Left ventricle myocardium superior (tissue), 1 donor: ENCODE measurements around the gene ADIPOQ. TPM values are rescaled to one million over a fixed set of nuclear protein-coding genes. Genes with fewer than 3 reads are reported as not detected.
"Not testable (repeated sequence)": the region's sequence is repeated elsewhere in the genome, so short reads cannot be mapped to it uniquely, and the experiment has no call there.

Experiments used
- ATAC-seq: fragments of 200-7000 bp; cut with Tn5 transposase; one replicate; pipeline ENCODE4 v1.9.1; 2020; ENCODE audit warnings: mild to moderate bottlenecking, moderate library complexity
- DNase-seq: peaks from one replicate; pipeline ENCODE4 v3.0.0-alpha.2; 2020
- intact Hi-C: fragments of 100-400 bp; cut with micrococcal nuclease; formaldehyde crosslinking; loops from one replicate; pipeline ENCODE4 v1.11.0; 2022
- total RNA-seq: library from RNA; stranded (reverse); fragmentation: NEBNext Ultra II Directional; extraction: Animal tissue kit (Norgen Biotek cat#: 25700); gene quantifications from one replicate; pipeline ENCODE4 v1.2.1, GENCODE V29; 2021
- donor health status: DM: no; HTN: yes; CAD: no; lungs with severe emphysema.

ADIPOQ gene
- total RNA-seq, 1 donor from 2014 or later, result 4.0 TPM

DNA sequence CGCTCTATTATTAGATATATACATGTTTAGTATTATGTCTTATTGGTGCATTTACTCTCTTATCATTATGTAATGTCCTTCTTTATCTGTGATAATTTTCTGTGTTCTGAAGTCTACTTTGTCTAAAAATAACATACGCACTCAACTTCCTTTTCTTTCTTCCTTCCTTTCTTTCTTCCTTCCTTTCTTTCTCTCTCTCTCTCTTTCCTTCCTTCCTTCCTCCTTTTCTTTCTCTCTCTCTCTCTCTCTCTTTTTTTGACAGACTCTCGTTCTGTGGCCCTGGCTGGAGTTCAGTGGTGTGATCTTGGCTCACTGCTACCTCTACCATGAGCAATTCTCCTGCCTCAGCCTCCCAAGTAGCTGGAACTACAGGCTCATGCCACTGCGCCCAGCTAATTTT, 15.2 kb downstream of the ADIPOQ start:
- intact Hi-C loops, result loop anchor here (10.0 kb wide), 1 partner anchor 67 kb away; no protein-coding TSS in a partner anchor
- ATAC-seq, result no peak
- no peak for DNase-seq

DNA sequence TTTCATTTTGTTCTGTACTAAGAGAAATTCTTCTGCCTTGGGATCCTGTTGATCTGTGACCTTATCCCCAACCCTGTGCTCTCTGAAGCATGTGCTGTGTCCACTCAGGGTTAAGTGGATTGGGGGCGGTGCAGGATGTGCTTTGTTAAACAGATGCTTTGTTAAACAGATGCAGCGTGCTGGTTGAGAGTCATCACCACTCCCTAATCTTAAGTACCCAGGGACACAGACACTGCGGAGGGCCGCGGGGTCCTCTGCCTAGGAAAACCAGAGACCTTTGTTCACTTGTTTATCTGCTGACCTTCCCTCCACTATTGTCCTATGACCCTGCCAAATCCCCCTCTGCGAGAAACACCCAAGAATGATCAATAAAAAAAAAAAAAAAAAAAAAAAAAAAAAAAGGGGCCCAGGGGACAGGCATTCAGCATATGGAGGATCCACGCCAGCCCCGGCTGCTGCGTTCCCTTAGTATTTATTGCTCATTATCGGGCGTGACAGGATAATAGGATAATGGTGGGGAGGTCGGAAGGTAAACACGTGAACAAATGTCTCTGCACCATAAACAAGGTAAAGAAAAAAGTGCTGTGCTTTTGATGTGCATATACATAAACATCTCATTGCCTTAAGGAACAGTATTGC, 22.8 kb downstream of the ADIPOQ start:
- DNase-seq, ATAC-seq, intact Hi-C loops: not testable (repeated sequence)

DNA sequence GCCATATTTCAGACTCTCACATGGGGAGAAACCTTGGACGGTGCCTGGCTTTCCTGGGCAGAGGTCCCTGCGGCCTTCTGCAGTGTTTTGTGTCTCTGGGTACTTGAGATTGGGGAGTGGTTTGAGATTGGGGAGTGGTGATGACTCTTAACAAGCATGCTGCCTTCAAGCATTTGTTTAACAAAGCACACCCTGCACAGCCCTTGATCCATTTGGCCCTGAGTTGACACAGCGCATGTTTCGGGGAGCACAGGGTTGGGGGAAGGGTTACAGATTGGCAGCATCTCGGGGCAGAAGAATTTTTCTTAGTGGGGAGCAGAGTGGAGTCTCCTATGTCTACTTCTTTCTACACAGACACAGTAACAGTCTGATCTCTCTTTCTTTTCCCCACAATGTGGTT, 23.6 kb downstream of the ADIPOQ start:
- intact Hi-C loops, DNase-seq, ATAC-seq: not testable (repeated sequence)

DNA sequence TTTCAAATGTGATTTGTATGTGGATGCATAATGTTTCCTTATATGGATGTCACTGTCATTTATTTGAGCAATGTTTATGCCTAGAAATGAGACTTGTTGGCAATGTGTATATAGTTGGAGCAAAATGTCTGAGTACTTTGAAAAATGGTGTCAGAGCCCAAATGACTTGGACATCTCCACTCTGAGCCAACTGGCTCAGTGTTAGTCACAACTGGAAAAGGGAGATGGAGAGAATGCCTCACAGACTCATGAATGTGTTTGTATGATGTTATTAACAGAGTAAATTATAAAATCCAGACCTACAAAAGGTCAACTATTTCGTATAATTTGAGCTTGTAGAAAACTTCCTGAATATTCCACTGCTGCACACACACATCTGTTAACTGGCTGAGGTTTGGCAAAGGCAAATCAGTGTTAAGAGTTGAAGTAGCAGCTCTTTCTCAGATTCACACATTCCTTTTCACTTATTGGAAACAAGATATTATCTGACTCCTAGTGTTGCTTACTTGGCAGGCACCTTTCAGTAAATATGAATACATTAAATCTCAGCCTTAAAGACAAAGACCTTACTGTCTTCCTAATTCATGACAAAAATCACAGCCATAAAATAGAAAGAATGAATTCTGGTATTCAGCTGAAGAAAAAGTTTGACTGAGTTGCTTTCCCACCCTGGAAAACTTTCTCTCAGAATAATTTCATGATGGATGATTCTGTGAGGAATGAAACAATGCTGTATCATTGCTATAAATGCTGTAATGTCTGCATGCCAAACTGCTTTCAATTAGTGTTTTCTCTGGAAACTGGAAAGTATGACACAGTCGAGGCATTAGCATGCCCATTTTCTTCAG, 27.0 kb downstream of the ADIPOQ start:
- intact Hi-C loops, result no loop called here
- ATAC-seq (no peak), DNase-seq (no peak)

DNA sequence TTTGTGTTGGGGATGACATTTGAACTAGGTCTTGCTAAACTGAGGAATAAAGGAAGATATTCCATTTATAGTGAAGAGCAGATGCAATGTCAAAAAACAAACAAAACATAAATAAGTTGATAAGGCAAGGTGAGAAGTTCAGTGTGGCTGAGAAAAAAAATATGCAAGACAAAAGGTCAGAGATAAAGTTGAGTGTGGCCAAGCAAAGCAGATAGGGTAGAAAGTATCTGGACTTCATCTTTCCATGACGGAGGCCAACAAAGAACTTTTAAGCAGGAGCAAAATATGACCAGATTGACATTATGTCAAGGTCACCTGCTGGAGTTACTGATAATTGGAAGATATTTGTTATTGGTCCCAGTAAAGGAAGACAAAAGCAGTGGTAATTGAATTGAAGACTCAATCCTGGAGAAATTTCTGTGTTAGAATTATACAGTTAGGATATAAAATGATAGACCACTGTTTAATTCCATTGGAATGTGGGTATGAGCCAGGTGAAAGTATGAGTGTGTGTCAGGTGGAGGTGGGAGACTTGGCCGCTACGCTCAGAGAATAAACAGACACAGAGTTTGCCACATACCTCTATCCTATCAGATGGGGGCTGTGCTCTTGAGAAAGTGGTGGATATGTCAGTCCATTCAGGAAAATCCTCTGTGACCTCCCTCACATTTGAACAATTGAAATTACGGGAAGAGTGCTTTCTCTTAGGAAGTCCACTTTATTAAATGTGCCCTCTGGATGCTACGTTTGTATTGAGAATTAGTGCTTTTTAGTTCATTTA, 28.1 kb downstream of the ADIPOQ start:
- ATAC-seq (no peak), DNase-seq (no peak)
- intact Hi-C loops, result no loop called here

DNA sequence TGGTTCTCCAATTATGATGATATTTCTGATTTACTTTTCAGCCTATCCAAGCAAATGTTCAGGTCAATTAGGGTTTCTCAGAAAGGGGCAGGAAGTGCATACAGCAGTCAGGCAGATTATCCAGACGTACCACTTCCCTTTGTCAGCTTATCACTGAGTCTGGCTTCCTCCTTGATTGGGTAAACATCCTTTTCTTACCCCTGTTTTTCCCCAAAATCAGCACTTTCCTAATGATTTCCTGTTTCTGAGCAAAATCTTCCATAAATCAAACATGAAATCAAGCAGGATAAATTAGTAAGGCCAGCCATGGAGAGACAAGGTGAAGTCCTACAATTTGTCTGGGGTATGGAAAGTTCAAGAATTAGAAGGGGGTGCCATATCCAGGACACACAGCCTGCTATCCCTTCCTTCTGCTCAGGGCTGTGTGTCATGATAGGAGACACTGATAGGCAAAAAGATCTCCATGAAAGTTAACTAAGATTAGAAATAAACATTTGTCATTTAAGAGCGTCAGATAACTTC, 29.0 kb downstream of the ADIPOQ start:
- peak; percentile 36 for ATAC-seq
- no peak for DNase-seq
- intact Hi-C loops, result no loop called here

DNA sequence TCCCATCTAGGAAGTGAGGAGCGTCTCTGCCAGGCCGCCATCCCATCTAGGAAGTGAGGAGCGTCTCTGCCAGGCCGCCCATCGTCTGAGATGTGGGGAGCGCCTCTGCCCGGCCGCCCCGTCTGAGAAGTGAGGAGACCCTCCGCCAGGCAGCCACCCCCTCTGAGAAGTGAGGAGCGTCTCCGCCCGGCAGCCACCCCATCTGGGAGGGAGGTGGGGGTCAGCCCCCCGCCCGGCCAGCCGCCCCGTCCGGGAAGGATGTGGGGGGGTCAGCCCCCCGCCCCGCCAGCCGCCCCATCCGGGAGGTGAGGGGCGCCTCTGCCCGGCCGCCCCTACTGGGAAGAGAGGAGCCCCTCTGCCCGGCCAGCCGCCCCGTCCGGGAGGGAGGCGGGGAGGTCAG, 31.3 kb downstream of the ADIPOQ start:
- ATAC-seq, intact Hi-C loops, DNase-seq: not testable (repeated sequence)

DNA sequence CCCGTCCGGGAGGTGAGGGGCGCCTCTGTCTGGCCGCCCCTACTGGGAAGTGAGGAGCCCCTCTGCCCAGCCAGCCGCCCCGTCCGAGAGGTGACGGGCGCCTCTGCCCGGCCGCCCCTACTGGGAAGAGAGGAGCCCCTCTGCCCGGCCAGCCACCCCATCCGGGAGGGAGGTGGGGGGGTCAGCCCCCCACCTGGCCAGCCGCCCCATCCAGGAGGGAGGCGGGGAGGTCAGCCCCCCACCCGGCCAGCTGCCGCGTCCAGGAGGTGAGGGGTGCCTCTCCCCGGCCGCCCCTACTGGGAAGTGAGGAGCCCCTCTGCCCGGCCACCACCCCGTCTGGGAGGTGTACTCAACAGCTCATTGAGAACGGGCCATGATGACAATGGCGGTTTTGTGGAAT, 31.7 kb downstream of the ADIPOQ start:
- intact Hi-C loops, DNase-seq, ATAC-seq: not testable (repeated sequence)

DNA sequence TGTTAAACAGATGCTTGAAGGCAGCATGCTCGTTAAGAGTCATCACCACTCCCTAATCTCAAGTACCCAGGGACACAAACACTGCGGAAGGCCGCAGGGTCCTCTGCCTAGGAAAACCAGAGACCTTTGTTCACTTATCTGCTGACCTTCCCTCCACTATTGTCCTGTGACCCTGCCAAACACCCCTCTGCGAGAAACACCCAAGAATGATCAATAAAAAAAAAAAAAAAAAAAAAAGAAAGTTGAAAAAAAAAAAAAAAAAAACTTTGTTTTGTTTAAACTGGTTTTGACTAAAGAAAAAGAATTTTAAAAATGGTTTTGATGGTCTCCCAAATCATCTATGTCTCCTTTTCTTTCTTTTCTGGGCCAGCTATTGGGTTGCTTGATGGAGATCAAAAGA, 32.3 kb downstream of the ADIPOQ start:
- ATAC-seq, intact Hi-C loops: not testable (repeated sequence)

DNA sequence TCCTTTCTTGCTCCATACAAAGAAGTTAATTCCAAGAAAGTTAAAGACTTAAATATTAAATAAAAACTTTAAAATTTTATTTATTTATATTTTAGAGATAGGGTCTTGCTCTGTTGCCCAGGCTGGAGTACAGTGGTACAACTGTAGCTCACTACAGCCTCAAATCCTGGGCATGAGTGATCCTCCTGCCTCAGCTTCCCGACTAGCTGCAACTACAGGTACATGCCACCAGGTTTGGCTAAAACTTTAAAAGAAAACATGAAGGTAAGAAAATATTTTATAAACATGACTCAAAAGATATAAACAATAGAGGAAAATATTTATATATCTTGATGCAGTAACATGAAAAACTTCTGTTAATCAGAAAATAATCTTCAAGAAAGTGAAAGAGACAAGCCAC, 33.2 kb downstream of the ADIPOQ start:
- intact Hi-C loops, result no loop called here
- ATAC-seq (no peak), DNase-seq (no peak)

More for the DNA sequence above, 32.3 kb downstream of the ADIPOQ start:
- DNase-seq, result not testable (repeated sequence)

DNA sequence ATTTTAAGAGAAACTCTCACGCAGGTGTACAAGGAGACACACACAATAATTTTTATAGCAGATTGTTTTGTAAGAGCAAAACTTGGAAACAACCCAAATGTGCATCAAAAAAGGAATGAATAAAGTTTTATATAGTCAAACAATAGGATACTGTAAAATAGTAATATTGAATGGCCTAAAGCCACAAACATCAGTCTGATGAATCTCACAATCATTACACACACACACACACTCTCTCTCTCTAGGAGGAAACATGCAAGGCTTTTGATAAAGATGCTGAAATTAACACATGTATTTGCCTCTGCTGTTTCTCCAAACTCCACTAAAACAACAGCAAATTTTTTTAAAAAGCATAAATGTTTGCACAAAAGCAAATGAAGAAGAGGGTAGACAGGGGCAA, 37.3 kb downstream of the ADIPOQ start:
- DNase-seq, result no peak
- intact Hi-C loops, result no loop called here
- no peak for ATAC-seq

DNA sequence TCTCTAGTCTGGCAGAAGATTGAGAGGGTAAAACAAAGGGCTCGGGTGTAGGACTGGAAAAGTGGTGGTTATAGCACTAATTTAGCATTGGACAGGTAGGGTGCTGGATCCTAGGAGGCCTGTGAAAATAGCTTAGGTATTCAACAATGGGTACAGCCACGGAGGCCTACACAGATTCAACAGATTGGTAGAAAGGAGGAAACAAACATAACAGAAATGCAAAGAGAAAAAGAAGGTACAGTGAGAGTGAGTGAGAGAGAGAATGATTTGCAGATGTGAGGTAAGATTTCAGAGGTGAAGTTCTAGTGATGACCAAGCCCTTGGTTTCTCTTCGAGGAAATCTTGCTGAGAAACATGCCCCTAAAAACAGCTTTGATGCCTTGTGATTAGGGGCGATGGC, 37.9 kb downstream of the ADIPOQ start:
- intact Hi-C loops, result no loop called here
- no peak for ATAC-seq
- no peak for DNase-seq

DNA sequence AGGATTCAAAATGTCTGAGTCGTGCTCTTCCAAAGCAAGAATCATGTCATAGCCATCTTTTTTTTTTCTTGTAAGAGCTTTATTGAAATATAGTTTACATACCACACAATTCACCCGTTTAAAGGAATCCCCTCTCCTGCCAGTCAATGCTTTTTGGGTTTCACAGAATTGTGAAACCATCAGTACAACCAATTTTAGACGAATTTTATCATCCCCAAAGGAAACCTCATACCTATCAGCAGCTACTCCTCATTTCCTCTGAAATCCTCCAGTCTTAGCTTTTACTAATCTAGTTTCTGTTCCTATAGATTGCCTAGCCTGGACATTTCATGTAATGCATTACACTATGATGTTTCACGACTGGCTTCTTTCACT, 39.6 kb downstream of the ADIPOQ start:
- intact Hi-C loops, result no loop called here
- DNase-seq (no peak), ATAC-seq (no peak)

DNA sequence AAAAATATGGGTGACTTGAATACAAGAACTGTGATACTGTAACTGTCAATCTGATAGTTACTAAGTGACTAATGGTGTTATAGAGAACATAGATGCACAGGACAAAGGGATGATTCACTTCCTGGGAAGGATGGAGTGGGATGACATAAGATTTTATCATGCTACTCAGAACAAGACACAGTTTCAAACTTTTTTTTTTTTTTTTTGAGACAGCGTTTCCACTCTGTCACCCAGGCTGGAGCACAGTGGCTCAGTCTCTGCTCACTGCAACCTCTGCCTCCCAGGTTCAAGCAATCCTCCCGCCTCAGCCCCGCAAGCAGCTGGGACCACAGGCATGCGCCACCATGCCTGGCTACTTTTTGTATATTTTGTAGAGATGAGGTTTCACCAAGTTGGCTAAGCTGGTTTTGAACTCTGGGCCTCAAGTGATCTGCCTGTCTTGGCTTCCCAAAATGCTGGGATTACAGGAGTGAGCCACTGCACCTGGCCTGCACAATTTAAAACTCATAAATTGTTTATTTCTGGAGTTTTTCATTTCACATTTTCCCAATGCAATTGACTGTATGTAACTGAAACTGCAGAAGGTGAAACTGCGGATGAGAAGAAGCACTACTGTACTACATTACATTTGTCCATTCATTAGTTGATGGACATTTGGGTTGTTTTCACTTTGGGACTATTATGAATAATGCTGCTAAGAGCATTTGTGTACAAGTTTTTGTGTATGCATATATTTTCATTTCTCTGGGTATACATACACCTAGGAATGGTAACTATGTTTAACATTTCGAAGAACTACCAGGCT, 40.6 kb downstream of the ADIPOQ start:
- intact Hi-C loops, result no loop called here
- DNase-seq, result no peak
- no peak for ATAC-seq

DNA sequence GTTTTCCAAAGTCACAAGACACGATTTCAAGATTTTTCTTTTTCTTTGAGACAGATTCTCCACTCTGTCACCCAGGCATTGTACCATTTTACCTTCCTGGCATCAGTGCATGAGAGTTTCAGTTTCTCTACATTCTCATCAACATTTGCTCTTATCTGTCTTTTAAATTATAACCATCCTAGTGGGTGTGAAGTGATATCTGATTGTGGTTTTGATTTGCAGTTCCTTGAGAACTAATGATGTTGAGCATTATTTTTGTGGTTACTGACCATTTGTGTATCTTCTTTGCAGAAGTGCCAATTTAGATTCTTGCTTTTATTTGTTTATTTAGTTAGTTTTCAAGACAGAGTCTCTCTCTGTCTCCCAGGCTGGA, 41.2 kb downstream of the ADIPOQ start:
- intact Hi-C loops, result no loop called here
- no peak for ATAC-seq
- DNase-seq, result no peak

DNA sequence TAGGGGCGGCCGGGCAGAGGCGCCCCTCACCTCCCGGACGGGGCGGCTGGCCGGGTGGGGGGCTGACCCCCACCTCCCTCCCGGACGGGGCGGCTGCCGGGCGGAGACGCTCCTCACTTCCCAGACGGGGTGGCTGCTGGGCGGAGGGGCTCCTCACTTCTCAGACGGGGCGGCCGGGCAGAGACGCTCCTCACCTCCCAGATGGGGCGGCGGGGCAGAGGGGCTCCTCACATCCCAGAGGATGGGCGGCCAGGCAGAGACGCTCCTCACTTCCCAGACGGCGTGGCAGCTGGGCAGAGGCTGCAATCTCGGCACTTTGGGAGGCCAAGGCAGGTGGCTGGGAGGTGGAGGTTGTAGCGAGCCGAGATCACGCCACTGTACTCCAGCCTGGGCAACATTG, 42.4 kb downstream of the ADIPOQ start:
- DNase-seq, ATAC-seq, intact Hi-C loops: not testable (repeated sequence)

DNA sequence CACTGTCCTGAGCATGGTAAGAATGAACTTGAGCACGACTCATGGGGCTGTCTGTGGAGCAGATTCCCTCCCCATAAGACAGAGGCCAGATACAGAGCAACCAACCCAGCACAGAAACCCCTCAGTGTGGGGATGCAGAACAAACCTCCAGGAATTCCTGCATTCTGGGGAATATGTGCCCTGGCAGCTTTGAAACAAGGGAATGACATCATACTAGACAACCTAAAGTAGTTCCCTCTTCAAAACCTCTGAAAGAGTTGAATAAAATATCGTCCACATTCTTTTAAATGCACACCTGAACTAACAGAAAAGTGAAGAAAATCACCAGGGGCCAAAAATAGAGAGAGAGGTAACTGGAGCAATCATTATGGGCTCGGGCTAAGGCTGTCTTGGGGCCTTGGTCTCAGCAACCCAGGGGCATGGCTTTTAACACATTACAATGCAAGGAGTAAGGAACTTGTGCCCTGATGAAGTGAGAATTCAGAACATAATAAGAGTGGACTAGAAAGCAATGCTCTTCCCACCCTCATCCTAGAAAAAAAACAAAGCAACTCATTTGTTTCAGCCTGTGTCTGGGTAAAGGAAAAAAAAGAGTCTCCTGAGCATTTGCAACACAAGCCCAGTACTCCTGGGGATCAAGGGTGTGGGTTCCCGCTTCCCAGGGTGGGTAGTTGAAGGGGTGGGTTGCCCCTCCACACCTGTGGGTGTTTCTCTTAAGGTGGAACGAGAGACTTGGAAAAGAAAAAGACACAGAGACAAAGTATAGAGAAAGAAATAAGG, 43.9 kb downstream of the ADIPOQ start:
- intact Hi-C loops, result no loop called here
- DNase-seq, result no peak
- ATAC-seq, result no peak

DNA sequence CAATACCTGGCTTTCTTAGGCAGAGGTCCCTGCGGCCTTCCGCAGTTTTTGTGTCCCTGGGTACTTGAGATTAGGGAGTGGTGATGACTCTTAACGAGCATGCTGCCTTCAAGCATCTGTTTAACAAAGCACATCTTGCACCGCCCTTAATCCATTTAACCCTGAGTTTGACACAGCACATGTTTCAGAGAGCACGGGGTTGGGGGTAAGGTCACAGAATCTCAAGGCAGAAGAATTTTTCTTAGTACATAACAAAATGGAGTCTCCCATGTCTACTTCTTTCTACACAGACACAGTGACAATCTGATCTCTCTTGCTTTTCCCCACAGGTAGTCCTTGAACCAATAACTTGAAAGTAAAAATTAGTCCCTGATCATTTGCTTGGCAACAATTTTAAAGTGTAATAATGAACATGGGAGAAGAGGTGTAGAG, 45.0 kb downstream of the ADIPOQ start:
- ATAC-seq, intact Hi-C loops, DNase-seq: not testable (repeated sequence)
